ENCODE data around the gene MAP2K5.

Gene MAP2K5

DNA sequence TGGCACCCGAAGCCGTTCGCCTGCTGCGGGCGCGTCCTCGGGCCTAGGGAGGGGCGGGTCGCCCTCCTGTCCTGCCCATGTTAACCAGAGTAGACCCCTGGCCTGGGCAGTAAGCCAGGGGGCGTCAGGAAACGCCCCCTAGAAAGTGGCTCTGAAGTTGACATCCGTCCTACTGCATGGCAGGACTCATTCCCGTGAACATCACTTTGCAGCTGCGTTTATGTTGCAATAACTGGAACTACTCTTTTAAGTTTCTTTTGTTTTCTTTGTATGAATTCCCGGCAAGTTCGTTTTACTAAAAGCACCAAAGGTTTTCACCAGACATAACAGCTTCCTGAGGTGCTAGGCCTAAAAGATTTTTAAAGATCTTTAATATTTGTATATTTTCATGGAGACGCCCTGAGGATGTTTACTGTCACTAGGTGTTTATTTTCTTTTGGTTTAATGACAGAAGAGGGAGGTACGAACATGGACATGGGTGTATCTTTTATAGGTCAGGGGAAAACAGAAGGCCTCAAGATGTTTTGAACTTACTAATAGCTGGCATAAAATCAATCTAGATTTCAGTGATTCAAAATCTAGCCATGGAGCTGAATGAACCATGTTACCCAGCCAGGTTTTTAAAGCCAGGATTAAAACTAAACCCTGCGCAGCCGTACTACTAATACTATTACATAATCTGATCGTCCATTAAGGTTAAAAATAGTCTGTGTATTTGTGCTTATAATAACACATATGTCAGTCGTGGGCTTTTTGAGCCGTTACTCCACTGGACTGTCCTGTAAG is 20.5 kb upstream of the MAP2K5 start:
- no peak for DNase-seq

DNA sequence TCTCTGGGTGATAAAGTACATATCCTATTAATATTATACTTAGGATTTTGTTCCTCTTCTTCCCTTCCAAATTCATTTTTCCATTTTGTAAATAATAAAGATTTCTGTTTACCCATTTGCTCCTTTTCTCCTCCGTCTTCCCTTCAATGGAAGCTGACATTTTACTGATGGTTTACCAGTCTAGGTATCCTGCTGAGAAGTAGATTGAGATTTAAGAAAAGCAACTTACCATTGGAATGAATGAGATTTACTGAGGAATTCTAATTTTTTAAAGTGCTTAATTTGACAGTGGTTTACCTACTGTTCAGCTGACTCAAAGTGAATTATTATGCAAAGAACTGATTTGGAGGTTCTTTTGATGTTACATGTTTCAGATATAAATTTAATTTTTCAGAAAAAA is 19.2 kb upstream of the MAP2K5 start:
- no peak for DNase-seq

DNA sequence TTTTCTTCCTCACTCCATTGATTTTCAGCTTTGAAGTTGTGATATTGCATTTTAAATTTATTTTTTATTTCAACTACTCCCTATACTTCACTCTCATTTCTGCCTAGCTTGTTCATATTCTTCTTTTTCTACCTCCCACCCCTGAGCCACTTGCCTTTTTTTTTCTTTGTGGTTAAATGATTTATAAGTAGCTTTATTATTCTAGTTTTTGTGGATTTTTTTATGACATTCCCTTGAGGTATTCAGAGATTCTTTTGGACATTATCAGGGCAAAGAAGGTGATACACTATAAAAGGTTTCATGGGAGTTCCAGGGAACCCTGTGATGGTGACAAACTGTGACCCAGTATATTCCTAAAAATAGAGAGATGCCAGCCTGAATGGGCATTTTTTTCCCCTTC is 18.3 kb upstream of the MAP2K5 start:
- no peak for DNase-seq

DNA sequence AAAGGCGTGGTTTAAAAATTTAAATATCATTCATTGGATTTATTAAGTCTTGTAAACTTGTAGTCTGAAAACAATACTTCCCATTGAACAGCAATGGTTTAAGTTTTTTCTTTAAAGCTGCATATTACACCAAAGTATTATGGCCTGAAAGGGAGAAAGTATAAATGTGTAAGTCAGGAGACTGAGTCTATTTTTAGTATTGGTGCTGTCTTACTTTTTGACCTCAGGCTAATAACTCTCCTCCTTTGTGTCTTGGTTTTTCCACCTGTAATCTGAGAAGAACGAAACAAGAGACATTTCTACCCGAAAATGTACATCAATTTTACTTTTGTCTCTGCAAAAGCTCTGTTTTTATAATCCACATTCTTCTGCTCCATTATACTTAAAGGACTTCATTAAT is 14.0 kb upstream of the MAP2K5 start:
- DNase-seq: no peak

DNA sequence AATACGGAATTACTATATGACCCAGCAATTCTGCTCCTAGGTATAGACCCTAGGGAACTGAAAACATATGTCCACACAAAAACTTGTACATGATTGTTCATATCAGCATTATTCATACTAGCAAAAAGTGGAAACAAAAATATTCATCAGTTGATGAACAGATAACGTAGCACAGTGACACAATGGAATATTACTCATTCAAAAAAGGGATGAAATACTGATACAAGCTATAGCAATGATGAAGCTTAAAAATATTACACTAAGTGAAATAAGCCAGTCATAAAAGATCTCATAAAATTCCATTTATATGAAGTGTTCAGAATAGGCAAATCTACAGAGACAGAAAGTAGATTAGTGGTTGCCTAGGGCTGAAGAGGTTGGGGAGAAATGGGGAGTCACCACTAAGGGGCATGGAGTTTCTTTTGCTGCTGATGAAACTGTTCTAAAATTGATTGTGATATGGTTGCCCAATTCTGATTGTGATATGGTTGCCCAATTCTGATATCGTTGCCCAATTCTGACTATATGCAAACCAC is 11.1 kb upstream of the MAP2K5 start:
- no peak for DNase-seq

DNA sequence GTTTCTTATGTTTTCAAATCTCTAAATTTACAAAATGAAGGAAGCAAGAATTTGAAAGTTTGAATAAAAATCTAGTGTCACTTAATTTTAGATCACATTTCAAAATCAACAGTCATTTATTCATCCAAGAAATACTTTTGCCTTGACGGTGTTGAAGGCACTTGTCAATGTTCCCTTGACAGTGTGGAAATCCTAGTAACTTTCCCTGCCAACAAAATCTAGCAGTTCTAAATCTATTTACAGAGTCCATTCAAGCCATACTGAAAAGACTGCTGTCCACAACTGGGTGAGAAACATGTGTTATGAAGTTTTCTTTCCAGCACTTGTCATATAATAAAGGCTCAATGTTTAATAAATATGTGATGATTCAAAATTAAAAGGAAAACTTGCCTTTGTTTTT is 8.6 kb upstream of the MAP2K5 start:
- no peak for DNase-seq

DNA sequence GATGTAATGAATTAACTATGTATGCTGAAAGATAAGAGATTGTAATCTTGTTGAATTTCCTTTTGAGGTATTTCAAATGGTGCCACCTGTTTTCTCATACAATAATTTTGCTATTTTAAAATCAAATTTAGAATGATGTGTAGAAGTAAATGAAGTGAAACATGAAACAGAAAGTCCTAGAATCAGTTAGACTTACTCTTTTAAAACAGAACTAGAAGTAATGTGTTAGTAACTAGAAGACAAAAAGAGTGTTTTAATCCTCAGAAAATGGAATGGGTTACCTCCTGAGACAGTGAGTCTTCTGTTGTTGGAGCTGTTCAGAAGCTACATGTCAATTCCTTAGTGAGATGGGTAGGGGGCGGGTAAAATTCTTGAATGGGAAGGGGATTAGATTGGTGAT is 8.1 kb upstream of the MAP2K5 start:
- no peak for DNase-seq

DNA sequence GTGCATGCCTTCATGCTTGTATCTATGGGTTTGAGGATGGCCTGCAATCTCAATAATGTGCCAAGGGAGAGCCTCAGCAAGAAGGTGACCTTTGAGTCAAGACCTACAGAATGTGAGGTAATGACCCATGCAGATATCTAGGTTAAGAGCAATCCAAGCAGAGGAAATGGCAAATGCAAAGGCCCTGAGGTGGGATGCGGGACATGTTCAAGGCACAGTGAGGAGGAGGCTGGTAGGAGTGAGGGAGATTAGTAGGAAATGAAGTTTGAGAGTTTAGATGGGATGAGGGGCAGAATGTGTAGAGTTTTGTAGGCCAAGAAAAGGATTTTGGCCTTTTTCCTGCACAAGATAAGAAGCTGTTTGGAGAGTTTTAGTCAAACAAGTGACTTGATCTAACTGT is 4.7 kb upstream of the MAP2K5 start:
- no peak for DNase-seq

DNA sequence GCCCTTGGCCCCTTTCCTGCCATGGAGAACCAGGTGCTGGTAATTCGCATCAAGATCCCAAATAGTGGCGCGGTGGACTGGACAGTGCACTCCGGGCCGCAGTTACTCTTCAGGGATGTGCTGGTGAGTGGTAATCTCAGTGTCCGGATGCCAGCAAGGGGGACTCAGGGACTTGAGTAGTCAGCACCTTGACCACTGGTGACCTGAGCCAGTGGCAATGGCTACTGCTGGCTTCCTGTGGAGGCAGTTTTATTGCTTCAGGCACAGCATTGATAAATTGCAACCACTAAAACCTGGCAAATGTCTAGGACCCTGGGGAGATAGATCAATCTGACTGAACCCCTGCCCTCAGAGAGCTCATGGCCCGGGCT is 830 bp downstream of the MAP2K5 start:
- DNase-seq: no peak

DNA sequence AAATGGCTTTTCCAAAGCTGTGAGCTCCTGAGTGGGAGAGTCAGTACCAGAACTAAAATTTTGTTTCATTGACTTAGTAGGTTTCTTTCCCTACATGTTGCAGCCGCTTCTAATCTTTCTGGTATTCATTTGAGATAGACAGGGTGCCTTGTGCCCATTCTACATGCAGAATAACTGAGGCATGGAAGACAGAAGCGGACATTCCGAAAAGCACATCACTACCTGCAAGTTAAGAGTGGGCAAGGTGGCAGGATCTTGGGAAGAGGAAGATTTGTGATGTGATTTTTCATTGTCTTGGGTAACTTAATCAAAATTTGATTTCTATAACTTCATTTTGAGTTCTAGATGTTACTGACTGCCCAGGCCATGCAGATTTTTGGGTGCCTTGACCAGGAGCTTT is 2.0 kb downstream of the MAP2K5 start:
- DNase-seq: no peak

DNA sequence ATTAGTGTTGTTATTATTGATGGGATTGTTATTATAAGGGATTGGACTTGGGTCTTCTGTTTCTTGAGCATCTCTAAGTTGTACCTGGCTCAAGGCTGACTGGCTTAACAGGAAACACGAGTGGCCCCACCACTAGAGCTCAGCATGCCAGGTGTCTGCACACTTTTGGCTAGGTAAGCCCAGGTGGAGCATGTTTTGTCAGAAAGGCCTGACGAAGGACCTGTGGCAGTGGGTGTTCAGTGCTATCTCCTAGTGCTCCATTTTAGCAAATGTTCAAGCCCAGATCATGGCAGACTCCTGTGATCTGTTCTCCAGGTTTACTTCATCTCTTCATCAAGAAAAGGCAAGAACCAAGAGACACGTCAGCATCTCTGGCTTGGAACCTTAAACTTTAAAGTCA is 3.4 kb downstream of the MAP2K5 start:
- DNase-seq: no peak

DNA sequence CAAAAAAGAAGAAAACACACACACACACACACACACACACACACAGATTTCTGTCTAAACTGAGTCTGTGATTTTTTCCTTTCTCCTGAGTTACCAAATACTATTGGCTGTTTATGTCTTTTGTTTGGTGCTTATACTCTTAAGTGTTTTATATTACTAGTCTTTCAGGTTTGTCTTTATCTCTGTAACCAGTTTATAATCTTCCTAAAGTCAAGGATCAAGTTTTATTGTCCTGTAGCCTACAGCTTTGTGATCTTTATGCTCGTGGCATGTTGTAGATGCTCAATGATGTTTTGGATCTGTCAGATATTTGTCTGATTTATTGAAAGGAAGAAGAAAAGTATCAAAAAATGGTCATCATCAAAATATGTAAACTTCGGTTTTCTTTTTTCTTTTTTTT is 4.6 kb downstream of the MAP2K5 start:
- DNase-seq: no peak

DNA sequence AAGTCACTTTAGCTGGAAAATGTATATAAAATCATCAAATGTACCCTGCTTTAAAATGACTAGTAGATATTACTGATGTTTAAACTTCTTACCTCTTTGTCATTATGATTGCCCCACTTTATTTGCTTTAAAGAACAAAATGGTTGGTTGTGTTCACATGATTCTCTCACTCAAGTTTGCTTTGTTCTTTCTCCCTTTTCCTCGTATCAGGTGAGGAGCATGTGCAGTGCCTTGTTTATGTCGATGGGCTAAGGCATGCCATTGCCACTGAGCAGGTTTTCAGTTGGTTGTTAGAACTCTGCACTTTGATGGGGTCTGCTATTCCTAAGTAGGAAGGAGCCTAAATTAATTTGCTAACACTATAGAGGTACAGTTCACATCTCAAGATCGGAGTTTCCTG is 5.3 kb downstream of the MAP2K5 start:
- DNase-seq: no peak

DNA sequence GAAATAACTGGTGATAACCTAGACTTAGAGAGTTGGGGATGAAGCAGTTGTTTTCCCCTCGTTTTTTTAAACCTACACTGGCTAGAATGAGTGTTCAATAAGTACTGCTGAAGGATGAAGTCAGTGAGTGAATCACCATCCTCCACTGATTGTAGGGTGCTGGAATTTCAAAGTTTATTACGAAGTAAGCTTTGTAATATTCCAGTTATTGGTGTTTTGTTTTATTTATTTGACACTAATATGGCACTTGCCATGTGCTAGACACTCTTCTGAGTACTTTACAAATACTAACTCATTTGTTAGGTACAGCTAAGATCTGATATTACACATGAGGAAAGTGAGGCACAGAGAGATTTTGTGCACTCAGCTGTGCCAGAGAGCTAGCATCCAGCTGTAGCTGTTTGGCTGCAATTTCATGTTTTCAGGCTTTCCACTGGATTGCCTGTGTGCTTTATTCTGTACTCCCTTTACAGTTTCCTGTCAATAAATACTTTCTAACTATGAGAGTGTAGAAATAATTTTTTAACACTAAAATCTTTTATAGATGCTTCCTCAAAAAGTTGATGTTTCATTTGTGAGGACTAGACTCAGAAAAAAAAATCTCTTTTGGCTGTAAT is 5.8 kb downstream of the MAP2K5 start:
- no peak for DNase-seq

DNA sequence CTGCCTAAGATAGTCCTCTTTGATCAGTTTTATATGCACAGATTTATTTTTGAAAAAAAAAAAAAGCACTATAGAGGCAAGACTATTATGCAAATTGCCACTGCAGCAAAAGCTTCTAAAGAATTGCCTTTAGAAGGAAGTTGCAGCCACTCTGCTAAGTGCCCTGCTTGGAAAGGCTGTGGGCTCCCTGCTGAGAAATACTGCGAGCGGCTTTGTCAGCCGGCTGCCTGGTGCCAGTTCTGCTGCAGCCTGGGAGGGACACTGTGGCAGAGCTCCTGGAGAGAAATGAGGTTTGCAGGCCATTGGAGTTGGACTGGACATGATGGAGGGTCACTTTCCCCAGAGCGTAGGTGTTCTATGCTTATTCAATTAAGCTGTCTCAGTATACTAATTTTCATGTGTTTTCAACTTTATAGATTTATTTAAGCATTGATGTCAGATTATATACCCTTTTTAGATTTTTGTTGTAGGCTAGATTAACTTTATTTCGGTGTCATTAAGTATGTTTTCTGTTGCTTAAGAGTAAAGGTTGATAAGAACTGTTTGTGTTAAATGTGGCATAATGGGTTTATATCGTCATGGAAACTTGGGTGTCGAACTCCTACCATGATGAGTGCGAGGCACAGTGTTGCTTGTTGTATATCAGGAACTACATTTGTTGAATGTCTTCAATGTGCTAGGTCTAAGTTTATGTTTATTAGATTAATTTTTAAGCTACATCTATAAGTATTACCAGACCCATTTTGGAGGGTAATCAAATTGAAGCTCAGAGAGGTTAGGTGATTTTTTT is 6.6 kb downstream of the MAP2K5 start:
- peak; percentile 35 for DNase-seq

DNA sequence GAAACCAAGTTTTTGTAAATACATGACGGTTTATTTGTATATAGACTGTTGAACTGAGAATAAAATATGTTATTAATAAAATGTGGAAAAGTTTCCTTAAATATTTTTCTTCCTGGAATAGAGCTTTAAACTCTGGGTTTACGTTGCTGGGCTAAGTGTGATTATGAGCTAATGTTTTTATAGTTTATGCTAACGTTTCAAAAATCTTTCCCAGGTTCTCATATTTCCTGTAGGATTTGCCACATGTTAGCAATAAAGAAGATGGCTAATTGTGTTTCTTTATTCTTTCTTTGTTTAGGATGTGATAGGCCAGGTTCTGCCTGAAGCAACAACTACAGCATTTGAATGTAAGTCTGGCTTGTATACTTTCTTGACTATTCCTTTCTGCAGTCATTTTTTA is 7.2 kb downstream of the MAP2K5 start:
- DNase-seq: no peak

DNA sequence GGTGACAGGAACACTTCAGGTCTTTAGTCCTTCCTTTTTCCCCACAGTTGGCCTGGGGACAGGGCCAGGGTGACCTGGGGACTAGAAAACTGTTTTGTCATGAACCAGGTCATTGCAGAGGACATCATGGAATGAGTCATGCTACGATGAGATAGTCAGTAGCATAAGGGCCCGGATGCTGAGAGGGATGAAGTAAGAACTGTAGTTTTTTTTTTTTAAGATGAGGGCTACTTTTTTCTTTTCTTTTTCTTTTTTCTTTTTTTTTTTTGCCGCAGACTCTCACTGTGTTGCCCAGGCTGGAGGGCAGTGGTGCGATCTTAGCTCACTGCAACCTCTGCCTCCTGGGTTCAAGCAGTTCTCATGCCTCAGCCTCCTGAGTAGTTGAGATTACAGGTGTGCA is 8.0 kb downstream of the MAP2K5 start:
- DNase-seq: no peak

DNA sequence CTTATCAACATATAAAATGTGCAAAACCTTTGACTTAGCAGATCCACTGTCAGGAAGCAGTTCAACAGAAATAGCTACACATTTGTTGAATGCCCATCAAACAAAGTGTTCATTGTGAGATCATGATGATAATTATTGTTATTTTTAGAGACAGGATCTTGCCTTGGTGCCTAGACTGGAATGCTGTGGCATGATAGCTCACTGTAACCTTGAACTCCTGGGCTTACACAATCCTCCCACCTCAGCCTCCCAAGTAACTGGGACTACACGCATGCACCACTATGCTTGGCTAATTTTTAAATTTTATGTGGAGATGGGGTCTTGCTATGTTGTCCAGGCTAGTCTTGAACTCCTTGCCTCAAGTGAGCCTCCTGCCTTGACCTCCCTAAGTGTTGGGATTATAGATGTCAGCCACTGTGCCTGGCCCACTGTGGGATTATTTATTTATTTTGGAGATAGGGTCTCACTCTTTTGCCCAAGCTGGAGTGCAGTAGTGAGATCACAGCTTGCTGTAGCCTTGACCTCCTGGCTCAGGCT is 8.8 kb downstream of the MAP2K5 start:
- no peak for DNase-seq

DNA sequence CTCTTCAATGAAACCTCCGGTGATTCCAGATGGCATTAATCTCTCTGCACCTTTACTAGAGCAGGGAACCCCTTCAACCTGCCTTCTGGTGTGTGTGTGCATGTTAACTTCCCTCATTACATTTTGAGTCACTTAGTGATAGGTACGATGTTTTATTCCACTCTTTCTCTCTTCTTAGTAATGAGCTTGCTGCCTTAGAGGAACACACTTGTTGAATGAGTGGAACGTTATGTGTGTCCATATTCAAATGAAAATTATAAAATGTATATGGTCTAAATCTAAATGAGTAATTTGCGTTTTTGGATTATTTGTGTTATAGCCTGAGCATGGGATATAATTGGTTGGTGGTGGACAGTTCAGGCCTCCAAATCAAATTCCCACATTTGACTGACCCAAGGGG is 12.1 kb downstream of the MAP2K5 start:
- DNase-seq: no peak

DNA sequence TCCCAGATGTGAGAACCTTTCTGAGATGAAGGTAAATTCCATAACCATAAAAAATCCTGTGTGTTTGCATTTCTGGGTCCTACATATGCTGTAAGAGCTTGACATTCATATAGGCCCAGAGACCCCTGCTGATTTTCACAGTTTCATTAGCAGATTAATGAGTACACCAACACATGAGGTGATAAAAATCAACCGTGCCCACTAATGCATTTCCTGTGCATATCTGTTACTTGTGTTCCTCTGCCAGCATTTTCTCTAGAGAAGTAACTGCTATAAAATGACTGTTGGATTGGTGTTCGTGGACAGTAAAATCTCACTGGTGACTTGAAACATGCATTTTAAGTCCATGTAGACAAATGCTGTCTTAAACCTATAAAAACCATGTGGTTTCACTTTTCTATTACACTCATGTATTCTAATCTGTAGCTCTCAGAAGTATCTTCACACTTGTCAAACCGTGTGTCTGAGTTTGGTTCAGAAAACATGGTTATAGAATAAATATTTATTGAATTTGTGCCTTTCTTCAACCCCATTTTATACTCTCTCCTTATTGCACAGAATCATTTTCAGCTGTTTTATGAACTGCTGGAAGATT is 14.6 kb downstream of the MAP2K5 start:
- DNase-seq: no peak

DNA sequence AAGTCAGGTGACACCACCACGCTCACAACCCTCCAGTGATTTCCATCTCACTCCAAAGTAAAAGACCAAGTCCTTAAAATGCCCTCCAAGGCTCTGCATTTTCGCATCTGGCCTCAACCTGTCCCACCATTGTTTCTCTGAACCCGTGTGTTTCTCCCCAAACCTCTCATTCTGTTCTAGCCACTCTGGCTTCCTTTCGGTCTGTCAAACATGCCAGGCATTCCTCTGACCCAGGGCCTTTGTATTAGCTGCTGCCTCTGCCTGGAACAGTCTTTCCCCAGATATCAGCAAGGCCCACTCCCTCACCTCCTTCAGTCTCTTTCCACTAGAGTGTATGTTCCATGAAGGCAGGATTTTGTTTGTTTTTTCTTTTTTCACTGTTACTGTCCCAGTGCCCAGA is 16.0 kb downstream of the MAP2K5 start:
- no peak for DNase-seq

DNA sequence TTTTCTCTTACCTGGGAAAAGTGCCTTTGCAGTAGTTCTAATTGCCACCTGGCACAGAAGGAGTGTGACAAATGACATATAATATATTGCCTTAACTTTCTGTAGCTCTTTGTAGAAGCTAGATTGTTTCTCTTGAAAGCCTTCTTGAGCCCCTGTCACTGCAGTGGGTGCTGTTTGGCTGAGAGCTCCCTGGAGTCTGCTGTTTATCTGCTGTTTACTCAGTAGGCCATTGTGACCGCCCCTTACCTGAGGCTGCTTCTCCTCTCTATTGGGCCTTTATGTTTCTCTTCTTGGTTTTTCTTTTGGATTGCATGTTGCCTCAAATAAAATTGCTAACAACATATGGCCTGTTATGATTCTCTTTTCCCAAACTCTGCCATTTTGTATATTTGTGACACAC is 16.7 kb downstream of the MAP2K5 start:
- DNase-seq: no peak

DNA sequence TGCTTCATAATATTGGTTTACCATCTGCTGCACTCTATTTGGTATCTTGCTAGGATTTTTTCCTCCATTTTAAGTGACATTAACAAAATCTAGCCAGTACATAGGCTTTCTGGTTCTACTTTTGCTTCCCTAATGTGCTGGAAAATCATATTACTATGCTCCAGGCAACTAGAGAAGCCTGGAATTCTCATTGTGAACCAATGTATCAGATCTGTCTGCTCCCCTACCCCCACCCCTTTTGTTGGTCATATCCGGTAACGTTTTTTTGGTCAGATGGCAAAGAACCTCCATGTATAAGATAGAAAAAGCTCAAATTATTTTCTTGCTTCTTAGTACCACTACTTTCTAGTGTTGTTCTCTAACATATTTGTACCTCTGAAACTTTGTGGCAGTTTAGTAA is 17.1 kb downstream of the MAP2K5 start:
- DNase-seq: no peak

All from DMS79 (cell line).